Panc1 (cell line): ENCODE measurements around the gene UNCX. TPM values are rescaled to one million over a fixed set of nuclear protein-coding genes. Genes with fewer than 3 reads are reported as not detected.

Source experiments
- ATAC-seq: fragments of 200-7000 bp; cut with Tn5 transposase; 2 replicates; pipeline ENCODE4 v1.9.1; 2020; ENCODE audit warnings: mild to moderate bottlenecking, moderate library complexity
- BruUV-seq: library from RNA; stranded (reverse); fragments of 400-500 nt; replicated peaks from 2 replicates; lab custom pipeline; 2021; lab: Mats Ljungman, UMichigan
- CTCF ChIA-PET: fragments of 300-600 bp; sonication (Branson Sonifier 250); formaldehyde crosslinking; loops from one replicate; lab custom pipeline; 2022; ENCODE audit warnings: antibody characterized with exemption; lab: Charles Lee
- POLR2A ChIA-PET: fragments of 300-600 bp; sonication (Branson Sonifier 250); formaldehyde crosslinking; loops from one replicate; lab custom pipeline; 2022; ENCODE audit warnings: antibody characterized with exemption; lab: Charles Lee
- DNase-seq: peaks from one replicate; pipeline ENCODE4 v3.0.0-alpha.2; 2010; ENCODE audit warnings: low read depth, low spot score
- H3K27ac ChIP-seq: 2 replicates; pipeline ENCODE4 v1.5.1; 2011; ENCODE audit warnings: mild to moderate bottlenecking, low read length, inconsistent platforms
- H3K27me3 ChIP-seq: fragments of 200-500 bp; sonication (Bioruptor generic); 2 replicates; pipeline ENCODE4 v1.6.0; 2014; ENCODE audit warnings: low read length, inconsistent platforms; ENCODE audit not compliant: control insufficient read depth, insufficient read depth
- H3K36me3 ChIP-seq: fragments of 200-500 bp; sonication (Bioruptor generic); 2 replicates; pipeline ENCODE4 v1.5.1; 2014; ENCODE audit warnings: inconsistent platforms, mild to moderate bottlenecking, low read length, moderate library complexity; ENCODE audit not compliant: control insufficient read depth, insufficient read depth
- H3K4me1 ChIP-seq: 2 replicates; pipeline ENCODE4 v1.5.1; 2011; ENCODE audit warnings: inconsistent platforms, mild to moderate bottlenecking, low read length, moderate library complexity; ENCODE audit not compliant: control insufficient read depth, insufficient read depth
- H3K4me3 ChIP-seq, 2 experiments: 2 replicates each; pipeline ENCODE4 v1.5.1; 2011 to 2012; ENCODE audit warnings: low read depth in 2 of 2, low read length in 2 of 2, mild to moderate bottlenecking in 2 of 2, inconsistent platforms in 1 of 2, moderate library complexity in 1 of 2
- H3K9me3 ChIP-seq: fragments of 200-500 bp; sonication (Bioruptor generic); 2 replicates; pipeline ENCODE4 v1.5.1; 2014; ENCODE audit warnings: low read depth, mild to moderate bottlenecking, inconsistent platforms, low read length, moderate library complexity; ENCODE audit not compliant: control insufficient read depth, insufficient read depth
- POLR2AphosphoS5 ChIP-seq: IDR thresholded peaks from 2 replicates; pipeline ENCODE4 v1.6.1; 2012; ENCODE audit warnings: mild to moderate bottlenecking, low read depth, low read length, moderate library complexity
- SIN3A ChIP-seq: IDR thresholded peaks from 2 replicates; pipeline ENCODE4 v1.6.1; 2012; ENCODE audit warnings: low read depth, mild to moderate bottlenecking, low read length, moderate library complexity, borderline replicate concordance; ENCODE audit not compliant: insufficient read depth
- TCF7L2 ChIP-seq: IDR thresholded peaks from 2 replicates; pipeline ENCODE4 v1.6.1; 2011; ENCODE audit warnings: mild to moderate bottlenecking, low read depth, low read length, inconsistent platforms
- in situ Hi-C: cut with HindIII; loops from 2 replicates; pipeline ENCODE4 v1.10.0; 2016; ENCODE audit warnings: low sequenced_read_pairs, low pct_unique_long_range_greater_than_20kb
- intact Hi-C: fragments of 100-400 bp; cut with micrococcal nuclease; formaldehyde crosslinking; loops from one replicate; pipeline ENCODE4 v1.10.0; 2022; ENCODE audit not compliant: unreplicated experiment
- total RNA-seq: library from RNA; stranded (reverse); gene quantifications from one replicate; pipeline ENCODE4 v1.2.1, GENCODE V29; 2021; ENCODE audit not compliant: unreplicated experiment
- TF ChIP-seq, protein P1 (sequence below): fragments of 450-650 bp; IDR thresholded peaks from 2 replicates; pipeline ENCODE4 v1.5.1; 2017; ENCODE audit warnings: mild to moderate bottlenecking
- TF ChIP-seq, protein P2 (sequence below), 2 experiments: IDR thresholded peaks; 2 replicates each; pipeline ENCODE4 v1.6.1; 2011 to 2012; ENCODE audit warnings: low read depth in 2 of 2, control low read depth in 1 of 2, low read length in 1 of 2, mild to moderate bottlenecking in 1 of 2, moderate library complexity in 1 of 2; ENCODE audit not compliant: insufficient read depth in 1 of 2

The UNCX gene
- total RNA-seq, 1 experiment from 2014 or later = not detected

DNA sequence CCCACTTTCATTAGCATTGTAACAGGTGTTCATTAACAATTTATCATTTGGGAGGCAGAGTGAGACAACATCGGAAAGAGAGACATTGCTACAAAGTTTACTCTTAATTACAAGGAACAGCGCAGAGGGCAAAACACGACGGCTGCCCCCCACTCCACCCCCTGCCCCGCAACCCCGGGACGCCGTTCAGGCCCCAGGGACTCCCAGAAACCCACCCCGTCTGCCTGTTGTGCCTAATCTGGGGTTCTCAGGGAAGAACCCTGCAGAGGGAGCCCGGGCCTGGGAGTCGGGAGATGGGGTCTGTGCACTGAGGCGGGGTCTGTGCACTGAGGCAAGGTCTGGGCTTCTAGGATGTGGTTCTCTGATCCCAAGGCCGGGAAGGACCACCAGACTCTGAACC is 25.2 kb downstream of the UNCX start:
- POLR2A ChIA-PET = no interaction called here
- H3K36me3 ChIP-seq = no peaks in the 10 kb centered on the region
- H3K4me1 ChIP-seq = peaks cover 7% of the 10 kb centered on the region; the same call in 1 of the 2 replicates
- DNase-seq = no peak
- intact Hi-C loops = no loop called here
- in situ Hi-C loops = no loop called here
- TF ChIP-seq POLR2AphosphoS5 = no peak
- TF ChIP-seq, protein P1, sequence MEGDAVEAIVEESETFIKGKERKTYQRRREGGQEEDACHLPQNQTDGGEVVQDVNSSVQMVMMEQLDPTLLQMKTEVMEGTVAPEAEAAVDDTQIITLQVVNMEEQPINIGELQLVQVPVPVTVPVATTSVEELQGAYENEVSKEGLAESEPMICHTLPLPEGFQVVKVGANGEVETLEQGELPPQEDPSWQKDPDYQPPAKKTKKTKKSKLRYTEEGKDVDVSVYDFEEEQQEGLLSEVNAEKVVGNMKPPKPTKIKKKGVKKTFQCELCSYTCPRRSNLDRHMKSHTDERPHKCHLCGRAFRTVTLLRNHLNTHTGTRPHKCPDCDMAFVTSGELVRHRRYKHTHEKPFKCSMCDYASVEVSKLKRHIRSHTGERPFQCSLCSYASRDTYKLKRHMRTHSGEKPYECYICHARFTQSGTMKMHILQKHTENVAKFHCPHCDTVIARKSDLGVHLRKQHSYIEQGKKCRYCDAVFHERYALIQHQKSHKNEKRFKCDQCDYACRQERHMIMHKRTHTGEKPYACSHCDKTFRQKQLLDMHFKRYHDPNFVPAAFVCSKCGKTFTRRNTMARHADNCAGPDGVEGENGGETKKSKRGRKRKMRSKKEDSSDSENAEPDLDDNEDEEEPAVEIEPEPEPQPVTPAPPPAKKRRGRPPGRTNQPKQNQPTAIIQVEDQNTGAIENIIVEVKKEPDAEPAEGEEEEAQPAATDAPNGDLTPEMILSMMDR = no peak
- TF ChIP-seq SIN3A = no peak
- no peak for TF ChIP-seq TCF7L2
- TF ChIP-seq, protein P2, sequence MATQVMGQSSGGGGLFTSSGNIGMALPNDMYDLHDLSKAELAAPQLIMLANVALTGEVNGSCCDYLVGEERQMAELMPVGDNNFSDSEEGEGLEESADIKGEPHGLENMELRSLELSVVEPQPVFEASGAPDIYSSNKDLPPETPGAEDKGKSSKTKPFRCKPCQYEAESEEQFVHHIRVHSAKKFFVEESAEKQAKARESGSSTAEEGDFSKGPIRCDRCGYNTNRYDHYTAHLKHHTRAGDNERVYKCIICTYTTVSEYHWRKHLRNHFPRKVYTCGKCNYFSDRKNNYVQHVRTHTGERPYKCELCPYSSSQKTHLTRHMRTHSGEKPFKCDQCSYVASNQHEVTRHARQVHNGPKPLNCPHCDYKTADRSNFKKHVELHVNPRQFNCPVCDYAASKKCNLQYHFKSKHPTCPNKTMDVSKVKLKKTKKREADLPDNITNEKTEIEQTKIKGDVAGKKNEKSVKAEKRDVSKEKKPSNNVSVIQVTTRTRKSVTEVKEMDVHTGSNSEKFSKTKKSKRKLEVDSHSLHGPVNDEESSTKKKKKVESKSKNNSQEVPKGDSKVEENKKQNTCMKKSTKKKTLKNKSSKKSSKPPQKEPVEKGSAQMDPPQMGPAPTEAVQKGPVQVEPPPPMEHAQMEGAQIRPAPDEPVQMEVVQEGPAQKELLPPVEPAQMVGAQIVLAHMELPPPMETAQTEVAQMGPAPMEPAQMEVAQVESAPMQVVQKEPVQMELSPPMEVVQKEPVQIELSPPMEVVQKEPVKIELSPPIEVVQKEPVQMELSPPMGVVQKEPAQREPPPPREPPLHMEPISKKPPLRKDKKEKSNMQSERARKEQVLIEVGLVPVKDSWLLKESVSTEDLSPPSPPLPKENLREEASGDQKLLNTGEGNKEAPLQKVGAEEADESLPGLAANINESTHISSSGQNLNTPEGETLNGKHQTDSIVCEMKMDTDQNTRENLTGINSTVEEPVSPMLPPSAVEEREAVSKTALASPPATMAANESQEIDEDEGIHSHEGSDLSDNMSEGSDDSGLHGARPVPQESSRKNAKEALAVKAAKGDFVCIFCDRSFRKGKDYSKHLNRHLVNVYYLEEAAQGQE (IDR thresholded peaks at IDR 0.05; ENCODE audit: insufficient read depth in 1 of 2, low read depth in 2 of 2, low read length in 1 of 2) = no peak
- no peak for ATAC-seq
- H3K4me3 ChIP-seq = no peak overlapping the region
- no TSS peak for BruUV-seq
- H3K27me3 ChIP-seq = peaks cover 2% of the 10 kb centered on the region; the same call in 1 of the 2 replicates
- no peaks in the 10 kb centered on the region for H3K9me3 ChIP-seq
- CTCF ChIA-PET = interaction anchor here (0.5 kb wide), 1 partner anchor 18 kb away, joined by 8 read pairs; no protein-coding TSS in a partner anchor
- no peak overlapping the region for H3K27ac ChIP-seq

DNA sequence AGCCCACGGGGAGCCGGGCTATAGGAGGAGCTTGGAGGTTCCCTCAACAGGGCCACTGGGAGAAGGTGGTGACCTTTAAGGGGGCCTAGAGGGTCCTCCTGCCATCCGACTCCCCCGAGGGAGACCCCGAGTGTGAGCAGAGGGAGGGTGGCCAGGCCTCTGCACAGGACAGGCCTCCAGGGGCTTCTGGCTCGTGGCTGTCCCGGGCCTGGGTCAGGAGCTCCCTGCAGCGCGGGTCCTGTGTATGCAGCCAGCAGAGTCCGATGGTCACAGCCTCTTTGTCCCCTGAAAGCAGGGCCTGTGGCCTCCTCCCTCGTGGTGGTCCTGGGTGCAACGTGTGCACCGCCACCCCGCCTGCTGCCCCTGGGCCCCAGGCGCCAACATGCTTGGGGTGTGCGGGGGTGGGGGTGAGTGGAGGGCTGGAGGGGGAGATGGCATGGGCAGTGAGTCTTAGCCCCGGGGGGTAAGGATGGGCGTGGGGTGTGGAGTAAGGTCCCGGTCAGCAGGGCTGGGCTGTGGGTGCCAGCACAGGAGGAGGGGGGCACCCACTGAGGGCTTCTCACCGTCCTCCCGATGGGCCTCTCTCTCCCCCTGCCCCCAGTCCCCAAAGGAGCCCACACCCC is 27.1 kb downstream of the UNCX start:
- in situ Hi-C loops = no loop called here

More for the DNA sequence above, 27.1 kb downstream of the UNCX start:
- CTCF ChIA-PET = no interaction called here
- Histone ChIP-seq H3K4me1 (no peaks in the 10 kb centered on the region), H3K27me3 (peaks cover 11% of the 10 kb centered on the region), H3K4me3 (no peak overlapping the region), H3K9me3 (no peaks in the 10 kb centered on the region), H3K27ac (no peak overlapping the region), H3K36me3 (no peaks in the 10 kb centered on the region)
- POLR2A ChIA-PET = no interaction called here
- BruUV-seq = no TSS peak
- ATAC-seq = no peak
- TF ChIP-seq, protein P2 (IDR thresholded peaks at IDR 0.05; ENCODE audit: insufficient read depth in 1 of 2, low read depth in 2 of 2, low read length in 1 of 2) = no peak
- intact Hi-C loops = no loop called here
- no peak for DNase-seq
